22Rv1 (cell line): ENCODE measurements around the gene LRRC7.
A peak's percentile ranks its signal among the peaks of the same experiment; 100 is the strongest.

ENCODE experiments used
- H3K27ac ChIP-seq: fragments of 450-650 bp; 2 replicates; pipeline ENCODE4 v1.5.1; 2017
- CTCF ChIP-seq: fragments of 450-650 bp; IDR thresholded peaks from 2 replicates; pipeline ENCODE4 v1.5.1; 2017; ENCODE audit warnings: mild to moderate bottlenecking
- ZFX ChIP-seq: fragments of 450-650 bp; IDR thresholded peaks from 2 replicates; pipeline ENCODE4 v1.6.1; 2017; ENCODE audit warnings: antibody characterized with exemption, borderline replicate concordance

LRRC7 gene

GRCh38 chr1:70143048-70143659 is 575.4 kb downstream of the LRRC7 start:
- H3K27ac ChIP-seq: no peak overlapping the region; the same call in 1 of the 2 replicates
- TF ChIP-seq CTCF (peak; percentile 32), ZFX (no peak)

GRCh38 chr1:70146488-70146887 is 578.8 kb downstream of the LRRC7 start:
- H3K27ac ChIP-seq: no peak overlapping the region
- TF ChIP-seq ZFX (no peak), CTCF (no peak)

GRCh38 chr1:70150444-70150843 is 582.7 kb downstream of the LRRC7 start:
- TF ChIP-seq ZFX (no peak), CTCF (no peak)
- no peak overlapping the region for H3K27ac ChIP-seq

- no peak overlapping the region for H3K27ac ChIP-seq
- no peak for TF ChIP-seq ZFX
- TF ChIP-seq CTCF: no peak
Measured at GRCh38 chr1:70153739-70154138, 586.0 kb downstream of the LRRC7 start.

GRCh38 chr1:70156529-70157120 is 588.9 kb downstream of the LRRC7 start:
- no peak overlapping the region for H3K27ac ChIP-seq
- TF ChIP-seq ZFX (no peak), CTCF (no peak)

- no peak overlapping the region for H3K27ac ChIP-seq
- TF ChIP-seq ZFX (no peak), CTCF (no peak)
Measured at GRCh38 chr1:70164350-70164749, 596.6 kb downstream of the LRRC7 start.

- H3K27ac ChIP-seq: no peak overlapping the region
- TF ChIP-seq CTCF (no peak), ZFX (no peak)
Measured at GRCh38 chr1:70168283-70168682, 600.6 kb downstream of the LRRC7 start.
